MM.1S (cell line): Measurements from ENCODE around the gene SLA2.

Experiments used
- DNase-seq: peaks from one replicate; pipeline ENCODE4 v3.0.0-alpha.2; 2015
- H2AFZ ChIP-seq: fragments of 300-600 bp; sonication (generic); 2 replicates; pipeline ENCODE4 v1.6.0; 2016; ENCODE audit warnings: antibody characterized with exemption, low read length
- H3F3A ChIP-seq: fragments of 300-600 bp; sonication (generic); 2 replicates; pipeline ENCODE4 v1.6.1; 2016; ENCODE audit warnings: mild to moderate bottlenecking, antibody characterized with exemption, low read length, moderate library complexity, mixed read lengths; ENCODE audit not compliant: insufficient read depth
- H3K27ac ChIP-seq: fragments of 300-600 bp; sonication (generic); 2 replicates; pipeline ENCODE4 v1.5.1; 2016; ENCODE audit warnings: mild to moderate bottlenecking, low read length
- H3K27me3 ChIP-seq: fragments of 300-600 bp; sonication (generic); replicated peaks from 2 replicates; pipeline ENCODE4 v1.6.0; 2016; ENCODE audit warnings: low read length; ENCODE audit not compliant: insufficient read depth
- H3K36me3 ChIP-seq: fragments of 300-600 bp; sonication (generic); replicated peaks from 2 replicates; pipeline ENCODE4 v1.6.1; 2016; ENCODE audit warnings: mild to moderate bottlenecking, low read length, mixed read lengths; ENCODE audit not compliant: insufficient read depth
- H3K4me1 ChIP-seq: fragments of 300-600 bp; sonication (generic); 2 replicates; pipeline ENCODE4 v1.6.1; 2016; ENCODE audit warnings: low read length, mixed read lengths
- H3K4me2 ChIP-seq: fragments of 300-600 bp; sonication (generic); 2 replicates; pipeline ENCODE4 v1.6.0; 2016; ENCODE audit warnings: low read depth, low read length
- H3K4me3 ChIP-seq: fragments of 300-600 bp; sonication (generic); 2 replicates; pipeline ENCODE4 v1.5.1; 2016; ENCODE audit warnings: low read length, mixed read lengths
- H3K79me2 ChIP-seq: fragments of 300-600 bp; sonication (generic); 2 replicates; pipeline ENCODE4 v1.6.1; 2016; ENCODE audit warnings: mixed run types, low read length, mixed read lengths
- H3K9ac ChIP-seq: fragments of 300-600 bp; sonication (generic); 2 replicates; pipeline ENCODE4 v1.6.1; 2016; ENCODE audit warnings: low read length, mixed read lengths
- H3K9me2 ChIP-seq: fragments of 300-600 bp; sonication (generic); replicated peaks from 2 replicates; pipeline ENCODE4 v1.6.1; 2016; ENCODE audit warnings: mild to moderate bottlenecking, low read length, mixed read lengths; ENCODE audit not compliant: insufficient read depth
- H3K9me3 ChIP-seq: fragments of 300-600 bp; sonication (generic); replicated peaks from 2 replicates; pipeline ENCODE4 v1.6.1; 2016; ENCODE audit warnings: mild to moderate bottlenecking, low read length, mixed read lengths; ENCODE audit not compliant: insufficient read depth
- H4K20me1 ChIP-seq: fragments of 300-600 bp; sonication (generic); 2 replicates; pipeline ENCODE4 v1.6.1; 2016; ENCODE audit warnings: mild to moderate bottlenecking, low read length, moderate library complexity, mixed read lengths; ENCODE audit not compliant: insufficient read depth
- CTCF ChIP-seq: fragments of 300-600 bp; sonication (generic); IDR thresholded peaks from 2 replicates; pipeline ENCODE4 v1.5.1; 2016; ENCODE audit warnings: antibody characterized with exemption, low read length, mixed read lengths
- EZH2 ChIP-seq: fragments of 300-600 bp; sonication (generic); optimal IDR thresholded peaks from 2 replicates; pipeline ENCODE3; 2017; ENCODE audit warnings: low read depth, mild to moderate bottlenecking, antibody characterized with exemption, low read length, mixed read lengths
- EZH2phosphoT487 ChIP-seq: fragments of 300-600 bp; sonication (generic); IDR thresholded peaks from 2 replicates; pipeline ENCODE4 v1.6.1; 2018; ENCODE audit warnings: antibody characterized with exemption, low read length

Gene SLA2

GRCh38 chr20:36670665-36671357 lies 24.8 kb upstream of the SLA2 start:
- Histone ChIP-seq H3K9me2 (no peaks in the 10 kb centered on the region), H2AFZ (no peak overlapping the region), H3K4me3 (no peak overlapping the region), H3K9ac (no peak overlapping the region), H3K4me2 (no peak overlapping the region), H3K4me1 (no peaks in the 10 kb centered on the region), H3F3A (no peaks in the 10 kb centered on the region), H3K36me3 (no peaks in the 10 kb centered on the region), H3K27me3 (no peaks in the 10 kb centered on the region), H3K9me3 (no peaks in the 10 kb centered on the region), H3K27ac (no peak overlapping the region), H4K20me1 (no peaks in the 10 kb centered on the region), H3K79me2 (no peaks in the 10 kb centered on the region)
- TF ChIP-seq CTCF: no peak
- no peak for TF ChIP-seq EZH2phosphoT487
- TF ChIP-seq EZH2: no peak
- DNase-seq: no peak

GRCh38 chr20:36666181-36666740 lies 20.3 kb upstream of the SLA2 start:
- no peak overlapping the region for H3K27ac ChIP-seq
- no peak overlapping the region for H3K9ac ChIP-seq
- H2AFZ ChIP-seq: no peak overlapping the region
- no peak overlapping the region for H3K4me3 ChIP-seq
- no peaks in the 10 kb centered on the region for H3K27me3 ChIP-seq
- H3K4me1 ChIP-seq: no peaks in the 10 kb centered on the region
- no peak overlapping the region for H3K4me2 ChIP-seq
- no peaks in the 10 kb centered on the region for H3K79me2 ChIP-seq
- no peaks in the 10 kb centered on the region for H3F3A ChIP-seq
- no peaks in the 10 kb centered on the region for H4K20me1 ChIP-seq
- no peaks in the 10 kb centered on the region for H3K9me2 ChIP-seq
- no peak for DNase-seq
- TF ChIP-seq EZH2phosphoT487: no peak
- no peak for TF ChIP-seq EZH2
- TF ChIP-seq CTCF: no peak
- no peaks in the 10 kb centered on the region for H3K9me3 ChIP-seq
- H3K36me3 ChIP-seq: no peaks in the 10 kb centered on the region

GRCh38 chr20:36663031-36663430 lies 17.0 kb upstream of the SLA2 start:
- H4K20me1 ChIP-seq: no peaks in the 10 kb centered on the region
- H3F3A ChIP-seq: no peaks in the 10 kb centered on the region
- H3K27me3 ChIP-seq: no peaks in the 10 kb centered on the region
- H3K9me2 ChIP-seq: no peaks in the 10 kb centered on the region
- TF ChIP-seq EZH2phosphoT487: no peak
- TF ChIP-seq CTCF: no peak
- TF ChIP-seq EZH2: no peak
- H3K4me2 ChIP-seq: no peak overlapping the region
- H3K9me3 ChIP-seq: no peaks in the 10 kb centered on the region
- no peaks in the 10 kb centered on the region for H3K4me1 ChIP-seq
- no peaks in the 10 kb centered on the region for H3K36me3 ChIP-seq
- H3K4me3 ChIP-seq: no peak overlapping the region
- H3K27ac ChIP-seq: no peak overlapping the region
- DNase-seq: no peak
- H3K9ac ChIP-seq: no peak overlapping the region
- H3K79me2 ChIP-seq: no peaks in the 10 kb centered on the region
- H2AFZ ChIP-seq: no peak overlapping the region
